Gastroesophageal sphincter (tissue), 3 donors: Measurements from ENCODE around the gene DOCK4.

ENCODE experiments used
- CTCF ChIP-seq, 4 experiments: fragments of 200-600 bp in 2 of 4; fragments of 450-650 bp in 2 of 4; sonication (generic) in 1 of 4; IDR thresholded peaks; one replicate each; pipeline ENCODE4 v1.5.1; 2017 to 2019; ENCODE audit warnings: antibody characterized with exemption in 4 of 4, mild to moderate bottlenecking in 2 of 4, moderate library complexity in 2 of 4
- POLR2A ChIP-seq, 2 donors: fragments of 450-650 bp; IDR thresholded peaks; one replicate each; pipeline ENCODE4 v1.6.1; 2017; ENCODE audit warnings: antibody characterized with exemption in 2 of 2, mild to moderate bottlenecking in 2 of 2, moderate library complexity in 1 of 2

GRCh38 chr7:112159351-112159750 is 46.8 kb downstream of the DOCK4 start:
- TF ChIP-seq CTCF (IDR thresholded peaks at IDR 0.05): no peak
- no peak for TF ChIP-seq POLR2A (IDR thresholded peaks at IDR 0.05)
